PC-9 (cell line): Measurements from ENCODE around the gene CLASP1. TPM values are rescaled to one million over a fixed set of nuclear protein-coding genes. Genes with fewer than 3 reads are reported as not detected.

Source experiments
- BruUV-seq: library from RNA; stranded (reverse); fragments of 400-500 nt; replicated peaks from 2 replicates; lab custom pipeline; 2021; lab: Mats Ljungman, UMichigan
- CTCF ChIA-PET: fragments of 300-600 bp; sonication (Branson Sonifier 250); formaldehyde crosslinking; loops from one replicate; lab custom pipeline; 2022; ENCODE audit warnings: antibody characterized with exemption; lab: Charles Lee
- POLR2A ChIA-PET: fragments of 300-600 bp; sonication (Branson Sonifier 250); formaldehyde crosslinking; loops from one replicate; lab custom pipeline; 2022; ENCODE audit warnings: antibody characterized with exemption; ENCODE audit not compliant: unreplicated experiment; lab: Charles Lee
- DNase-seq, 2 experiments: peaks; one replicate each; pipeline versions ENCODE4 v3.0.0 to v3.0.0-alpha.2; 2015 to 2022; ENCODE audit warnings: mixed read lengths in 1 of 2
- H2AFZ ChIP-seq: fragments of 200-600 bp; sonication (generic); 2 replicates; pipeline ENCODE4 v1.8.1; 2017; ENCODE audit warnings: antibody characterized with exemption
- H3F3A ChIP-seq: fragments of 200-600 bp; sonication (generic); 2 replicates; pipeline ENCODE4 v1.8.1; 2017; ENCODE audit warnings: antibody characterized with exemption, mild to moderate bottlenecking, low read depth; ENCODE audit not compliant: insufficient read depth
- H3K27ac ChIP-seq: fragments of 200-600 bp; sonication (generic); 2 replicates; pipeline ENCODE4 v1.6.1; 2016; ENCODE audit warnings: mixed run types
- H3K27me3 ChIP-seq: fragments of 200-600 bp; sonication (generic); 2 replicates; pipeline ENCODE4 v1.6.1; 2016; ENCODE audit warnings: low read depth, mixed run types; ENCODE audit not compliant: insufficient read depth
- H3K36me3 ChIP-seq: fragments of 200-600 bp; sonication (generic); 2 replicates; pipeline ENCODE4 v1.6.1; 2016; ENCODE audit warnings: low read depth, mixed run types
- H3K4me1 ChIP-seq: fragments of 200-600 bp; sonication (generic); replicated peaks from 2 replicates; pipeline ENCODE4 v1.6.1; 2016; ENCODE audit warnings: mixed run types; ENCODE audit not compliant: insufficient read depth
- H3K4me2 ChIP-seq: fragments of 200-600 bp; sonication (generic); 2 replicates; pipeline ENCODE4 v1.6.1; 2017; ENCODE audit warnings: mixed run types
- H3K4me3 ChIP-seq: fragments of 200-600 bp; sonication (generic); 2 replicates; pipeline ENCODE4 v1.6.1; 2016; ENCODE audit warnings: mixed run types
- H3K79me2 ChIP-seq: fragments of 200-600 bp; sonication (generic); 2 replicates; pipeline ENCODE4 v1.6.1; 2017; ENCODE audit warnings: low read depth, mixed run types
- H3K9me2 ChIP-seq: fragments of 200-600 bp; sonication (generic); 2 replicates; pipeline ENCODE4 v1.8.1; 2017; ENCODE audit warnings: mild to moderate bottlenecking; ENCODE audit not compliant: insufficient read depth
- H3K9me3 ChIP-seq: fragments of 200-600 bp; sonication (generic); 2 replicates; pipeline ENCODE4 v1.8.1; 2016; ENCODE audit warnings: low read depth; ENCODE audit not compliant: insufficient read depth
- H4K20me1 ChIP-seq: fragments of 200-600 bp; sonication (generic); 2 replicates; pipeline ENCODE4 v1.8.1; 2017; ENCODE audit not compliant: insufficient read depth
- EZH2 ChIP-seq: fragments of 200-600 bp; sonication (generic); IDR thresholded peaks from 2 replicates; pipeline ENCODE4 v1.8.0; 2017; ENCODE audit warnings: antibody characterized with exemption, low read depth
- intact Hi-C: fragments of 100-400 bp; cut with micrococcal nuclease; formaldehyde crosslinking; loops from one replicate; pipeline ENCODE4 v1.10.0; 2022; ENCODE audit not compliant: unreplicated experiment
- total RNA-seq: library from RNA; stranded (reverse); gene quantifications from 2 replicates; pipeline ENCODE4 v1.2.3, GENCODE V29; 2021
- TF ChIP-seq, protein P1 (sequence below): fragments of 200-600 bp; sonication (generic); conservative IDR thresholded peaks from 2 replicates; pipeline ENCODE4 v1.6.1; 2017; ENCODE audit warnings: mixed run types, antibody characterized with exemption, mild to moderate bottlenecking, moderate library complexity

Gene CLASP1
- total RNA-seq, 1 experiment from 2014 or later: 61.8 TPM

GRCh38 chr2:121635371-121635770 lies 13.9 kb downstream of the CLASP1 start:
- no peaks in the 10 kb centered on the region for H3K9me2 ChIP-seq
- H3K9me3 ChIP-seq: peaks cover 4% of the 10 kb centered on the region; the same call in 1 of the 2 replicates
- no TSS peak for BruUV-seq
- H3K4me1 ChIP-seq: peaks cover 19% of the 10 kb centered on the region
- H3F3A ChIP-seq: peaks cover 21% of the 10 kb centered on the region
- ChIA-PET CTCF (interaction anchor here (0.9 kb wide), 1 partner anchor 103 kb away, joined by 5 read pairs; no protein-coding TSS in a partner anchor), POLR2A (no interaction called here)
- no peak overlapping the region for H2AFZ ChIP-seq
- 0 out of 2 replicates have a peak, but pooled peaks cover 3% of the 10 kb centered on the region for H3K36me3 ChIP-seq
- peaks cover 82% of the 10 kb centered on the region for H3K79me2 ChIP-seq
- intact Hi-C loops: loop anchor here (2.0 kb wide), 1 partner anchor 39 kb away; no protein-coding TSS in a partner anchor
- DNase-seq: no peak
- no peak overlapping the region for H3K4me3 ChIP-seq
- H4K20me1 ChIP-seq: peaks cover 11% of the 10 kb centered on the region; the same call in 1 of the 2 replicates
- H3K27ac ChIP-seq: peak overlapping the region; percentile 66; the same call in 1 of the 2 replicates
- no peak overlapping the region for H3K4me2 ChIP-seq
- TF ChIP-seq EZH2: no peak
- TF ChIP-seq, protein P1, sequence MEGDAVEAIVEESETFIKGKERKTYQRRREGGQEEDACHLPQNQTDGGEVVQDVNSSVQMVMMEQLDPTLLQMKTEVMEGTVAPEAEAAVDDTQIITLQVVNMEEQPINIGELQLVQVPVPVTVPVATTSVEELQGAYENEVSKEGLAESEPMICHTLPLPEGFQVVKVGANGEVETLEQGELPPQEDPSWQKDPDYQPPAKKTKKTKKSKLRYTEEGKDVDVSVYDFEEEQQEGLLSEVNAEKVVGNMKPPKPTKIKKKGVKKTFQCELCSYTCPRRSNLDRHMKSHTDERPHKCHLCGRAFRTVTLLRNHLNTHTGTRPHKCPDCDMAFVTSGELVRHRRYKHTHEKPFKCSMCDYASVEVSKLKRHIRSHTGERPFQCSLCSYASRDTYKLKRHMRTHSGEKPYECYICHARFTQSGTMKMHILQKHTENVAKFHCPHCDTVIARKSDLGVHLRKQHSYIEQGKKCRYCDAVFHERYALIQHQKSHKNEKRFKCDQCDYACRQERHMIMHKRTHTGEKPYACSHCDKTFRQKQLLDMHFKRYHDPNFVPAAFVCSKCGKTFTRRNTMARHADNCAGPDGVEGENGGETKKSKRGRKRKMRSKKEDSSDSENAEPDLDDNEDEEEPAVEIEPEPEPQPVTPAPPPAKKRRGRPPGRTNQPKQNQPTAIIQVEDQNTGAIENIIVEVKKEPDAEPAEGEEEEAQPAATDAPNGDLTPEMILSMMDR: no peak
- no peaks in the 10 kb centered on the region for H3K27me3 ChIP-seq

DNA sequence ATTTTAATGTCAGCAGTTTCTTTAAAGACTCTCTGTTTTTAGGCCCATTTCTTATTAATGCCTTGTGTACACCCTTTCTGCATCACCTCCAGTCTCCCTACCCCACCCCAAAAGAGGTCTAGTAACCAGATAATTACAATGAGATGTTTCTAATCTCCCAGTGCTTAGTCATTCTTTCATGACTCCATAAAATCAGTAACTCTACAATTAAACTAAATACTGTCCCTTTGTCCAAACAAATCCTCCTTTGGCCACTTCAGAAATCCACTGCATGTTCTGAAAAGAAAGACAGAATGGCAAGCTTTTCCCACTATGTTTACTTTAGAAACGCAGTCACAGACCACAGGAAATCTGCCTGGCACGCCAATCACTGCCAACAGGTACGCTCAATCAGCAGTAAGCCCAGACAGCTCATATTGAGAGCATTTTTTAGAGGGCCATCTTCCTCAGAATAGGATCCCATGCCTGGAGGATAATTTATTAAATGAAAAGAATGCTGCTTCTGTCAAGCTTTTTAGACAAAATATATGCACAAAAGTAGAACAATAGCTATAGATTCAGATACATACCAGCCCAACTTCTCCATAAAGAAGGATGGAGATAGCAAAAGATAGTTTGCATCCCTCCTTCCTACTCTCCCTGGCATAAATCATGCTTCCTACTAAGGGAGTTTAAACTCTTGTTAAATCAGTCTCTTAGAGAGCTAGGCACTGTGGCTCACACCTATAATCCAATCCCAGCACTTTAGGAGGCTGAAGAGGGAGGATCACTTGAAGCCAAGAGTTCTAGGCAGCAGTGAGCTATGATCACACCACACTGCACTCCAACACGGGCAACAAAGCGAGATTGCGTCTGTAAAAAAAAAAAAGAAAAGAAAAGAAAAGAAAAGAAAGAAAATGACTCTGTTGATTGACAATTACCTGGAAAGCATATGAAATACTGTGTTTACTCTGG lies 14.6 kb downstream of the CLASP1 start:
- ChIA-PET CTCF (no interaction called here), POLR2A (interaction anchor here (0.6 kb wide), 1 partner anchor 60 kb away, joined by 12 read pairs; no protein-coding TSS in a partner anchor)
- Histone ChIP-seq H3K27ac (peak overlapping the region; percentile 66), H2AFZ (no peak overlapping the region), H3K4me2 (peak overlapping the region; percentile 52), H3F3A (peaks cover 21% of the 10 kb centered on the region), H3K27me3 (no peaks in the 10 kb centered on the region), H3K9me3 (peaks cover 4% of the 10 kb centered on the region; the same call in 1 of the 2 replicates), H3K36me3 (0 out of 2 replicates have a peak, but pooled peaks cover 3% of the 10 kb centered on the region), H4K20me1 (peaks cover 11% of the 10 kb centered on the region; the same call in 1 of the 2 replicates), H3K4me3 (no peak overlapping the region), H3K9me2 (no peaks in the 10 kb centered on the region), H3K4me1 (peaks cover 19% of the 10 kb centered on the region), H3K79me2 (peaks cover 85% of the 10 kb centered on the region)
- BruUV-seq: no TSS peak
- peak; percentile 43 to 71 for DNase-seq
- TF ChIP-seq EZH2: no peak
- intact Hi-C loops: loop anchor here (2.0 kb wide), 1 partner anchor 38 kb away; no protein-coding TSS in a partner anchor

DNA sequence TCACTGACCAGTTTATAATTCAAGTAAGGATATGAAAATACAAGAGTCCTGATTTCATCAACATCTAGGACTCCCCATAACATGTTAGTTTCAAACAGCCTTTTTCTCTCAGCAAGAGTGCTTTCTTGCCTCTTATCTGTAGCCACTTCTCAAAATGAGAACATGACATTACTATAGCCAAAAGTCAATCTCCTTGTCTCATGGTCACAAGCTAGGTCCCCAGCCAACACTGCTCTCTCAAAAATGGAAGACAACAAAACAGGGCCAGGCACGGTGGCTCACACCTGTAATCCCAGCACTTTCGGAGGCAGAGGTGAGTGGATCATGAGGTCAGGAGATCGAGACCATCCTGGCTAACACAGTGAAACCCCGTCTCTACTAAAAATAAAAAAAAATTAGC lies 15.8 kb downstream of the CLASP1 start:
- no peak for DNase-seq
- Histone ChIP-seq H2AFZ (no peak overlapping the region), H3K9me2 (no peaks in the 10 kb centered on the region), H3K79me2 (peaks cover 73% of the 10 kb centered on the region), H3K27ac (no peak overlapping the region), H3K36me3 (0 out of 2 replicates have a peak, but pooled peaks cover 3% of the 10 kb centered on the region), H3K4me3 (no peak overlapping the region), H3K27me3 (no peaks in the 10 kb centered on the region), H3F3A (peaks cover 21% of the 10 kb centered on the region), H3K4me2 (no peak overlapping the region), H4K20me1 (peaks cover 11% of the 10 kb centered on the region; the same call in 1 of the 2 replicates), H3K9me3 (peaks cover 3% of the 10 kb centered on the region; the same call in 1 of the 2 replicates), H3K4me1 (peaks cover 19% of the 10 kb centered on the region)
- TF ChIP-seq, protein P1: no peak
- no peak for TF ChIP-seq EZH2
- CTCF ChIA-PET: no interaction called here
- intact Hi-C loops: no loop called here
- POLR2A ChIA-PET: no interaction called here
- no TSS peak for BruUV-seq
